ENCODE data around the gene NOS3.

DNA sequence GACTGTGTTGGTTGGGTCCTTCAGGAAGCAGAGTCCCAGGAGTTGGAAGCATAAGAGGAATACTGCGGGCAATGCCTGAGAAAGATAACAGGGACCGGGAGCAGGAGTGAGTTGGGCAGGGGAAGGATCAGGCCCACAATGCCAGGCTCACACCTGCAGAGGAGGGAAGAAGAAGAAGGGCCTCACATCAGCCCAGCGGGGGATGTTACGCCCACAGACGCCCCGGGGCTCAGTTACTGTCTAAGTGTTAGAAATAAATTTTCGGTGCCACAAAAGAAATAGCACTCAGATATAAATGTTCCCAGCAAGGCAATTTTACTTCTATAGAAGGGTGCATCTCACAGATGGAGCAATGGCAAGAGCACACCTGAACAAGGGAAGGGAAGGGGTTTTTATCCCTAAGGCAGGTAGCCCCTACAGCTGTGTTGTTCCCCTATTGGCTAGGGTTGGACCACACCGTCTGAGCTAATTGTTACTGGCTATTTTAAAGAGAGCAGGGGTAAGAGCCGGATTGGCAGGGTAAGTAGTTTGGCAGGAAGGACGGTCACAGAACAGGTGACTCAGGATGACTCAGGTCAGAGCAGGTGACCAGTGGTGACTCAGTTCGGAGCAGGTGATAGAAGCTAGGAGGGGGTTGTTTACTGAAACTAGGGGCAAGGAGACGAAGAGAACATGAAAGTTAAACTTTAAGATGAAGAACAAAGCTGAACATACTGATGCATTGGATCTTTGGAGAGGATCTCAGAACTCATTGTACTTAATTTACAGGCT lies at the start of gene NOS3:
- TF ChIP-seq EZH2 (IDR thresholded peaks at IDR 0.05; ENCODE audit: insufficient read depth, low read length): no peak
- TF ChIP-seq, protein P1, sequence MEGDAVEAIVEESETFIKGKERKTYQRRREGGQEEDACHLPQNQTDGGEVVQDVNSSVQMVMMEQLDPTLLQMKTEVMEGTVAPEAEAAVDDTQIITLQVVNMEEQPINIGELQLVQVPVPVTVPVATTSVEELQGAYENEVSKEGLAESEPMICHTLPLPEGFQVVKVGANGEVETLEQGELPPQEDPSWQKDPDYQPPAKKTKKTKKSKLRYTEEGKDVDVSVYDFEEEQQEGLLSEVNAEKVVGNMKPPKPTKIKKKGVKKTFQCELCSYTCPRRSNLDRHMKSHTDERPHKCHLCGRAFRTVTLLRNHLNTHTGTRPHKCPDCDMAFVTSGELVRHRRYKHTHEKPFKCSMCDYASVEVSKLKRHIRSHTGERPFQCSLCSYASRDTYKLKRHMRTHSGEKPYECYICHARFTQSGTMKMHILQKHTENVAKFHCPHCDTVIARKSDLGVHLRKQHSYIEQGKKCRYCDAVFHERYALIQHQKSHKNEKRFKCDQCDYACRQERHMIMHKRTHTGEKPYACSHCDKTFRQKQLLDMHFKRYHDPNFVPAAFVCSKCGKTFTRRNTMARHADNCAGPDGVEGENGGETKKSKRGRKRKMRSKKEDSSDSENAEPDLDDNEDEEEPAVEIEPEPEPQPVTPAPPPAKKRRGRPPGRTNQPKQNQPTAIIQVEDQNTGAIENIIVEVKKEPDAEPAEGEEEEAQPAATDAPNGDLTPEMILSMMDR (IDR thresholded peaks at IDR 0.05; ENCODE audit: insufficient read depth, low read depth, low read length): no peak

Measured in astrocyte (in vitro differentiated cells and primary cell).